OCI-LY3 (cell line): ENCODE results near the gene GNAQ.

Source experiments
- EZH2phosphoT487 ChIP-seq: fragments of 200-600 bp; shearing (Covaris generic); IDR thresholded peaks from 2 replicates; pipeline ENCODE4 v1.6.1; 2018; ENCODE audit warnings: antibody characterized with exemption, mixed run types, low read depth
- TF ChIP-seq, protein P1 (sequence below): fragments of 200-600, 300-600 bp; sonication (generic); IDR thresholded peaks from 2 replicates; pipeline ENCODE4 v1.5.1; 2014; ENCODE audit warnings: antibody characterized with exemption, low read length, low read depth

DNA sequence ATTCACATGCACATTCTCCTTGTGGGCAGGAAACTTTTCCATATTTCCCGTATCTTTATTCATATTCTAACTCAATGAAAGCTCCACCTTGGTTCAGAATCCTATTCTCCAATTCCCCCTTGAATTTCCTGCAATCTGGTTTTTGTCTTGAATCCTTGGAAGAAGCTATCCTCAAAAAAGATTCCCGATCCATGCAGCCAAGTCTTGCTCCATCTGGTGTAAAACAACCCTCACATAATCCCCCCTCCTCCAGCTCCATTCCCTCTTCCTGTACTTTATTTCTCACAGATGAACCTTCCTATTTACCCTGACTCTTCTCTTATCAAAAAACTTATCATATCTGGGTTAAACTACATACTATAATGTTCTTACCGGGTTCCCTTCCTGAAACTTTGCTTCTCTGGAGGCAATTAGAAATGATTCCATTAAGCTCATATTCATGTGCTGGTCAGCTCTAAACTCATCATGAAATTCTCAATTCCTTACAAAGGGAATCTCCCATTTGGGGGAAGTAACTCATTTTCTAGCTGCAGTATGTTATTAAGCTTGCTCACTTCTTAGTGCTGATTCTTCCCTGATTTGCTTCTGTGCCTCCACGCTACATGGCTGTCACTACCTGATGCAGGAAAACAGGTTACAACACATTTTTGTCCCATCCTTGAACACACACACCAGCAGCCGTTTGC is 81.7 kb downstream of the GNAQ start:
- TF ChIP-seq, protein P1, sequence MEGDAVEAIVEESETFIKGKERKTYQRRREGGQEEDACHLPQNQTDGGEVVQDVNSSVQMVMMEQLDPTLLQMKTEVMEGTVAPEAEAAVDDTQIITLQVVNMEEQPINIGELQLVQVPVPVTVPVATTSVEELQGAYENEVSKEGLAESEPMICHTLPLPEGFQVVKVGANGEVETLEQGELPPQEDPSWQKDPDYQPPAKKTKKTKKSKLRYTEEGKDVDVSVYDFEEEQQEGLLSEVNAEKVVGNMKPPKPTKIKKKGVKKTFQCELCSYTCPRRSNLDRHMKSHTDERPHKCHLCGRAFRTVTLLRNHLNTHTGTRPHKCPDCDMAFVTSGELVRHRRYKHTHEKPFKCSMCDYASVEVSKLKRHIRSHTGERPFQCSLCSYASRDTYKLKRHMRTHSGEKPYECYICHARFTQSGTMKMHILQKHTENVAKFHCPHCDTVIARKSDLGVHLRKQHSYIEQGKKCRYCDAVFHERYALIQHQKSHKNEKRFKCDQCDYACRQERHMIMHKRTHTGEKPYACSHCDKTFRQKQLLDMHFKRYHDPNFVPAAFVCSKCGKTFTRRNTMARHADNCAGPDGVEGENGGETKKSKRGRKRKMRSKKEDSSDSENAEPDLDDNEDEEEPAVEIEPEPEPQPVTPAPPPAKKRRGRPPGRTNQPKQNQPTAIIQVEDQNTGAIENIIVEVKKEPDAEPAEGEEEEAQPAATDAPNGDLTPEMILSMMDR, result no peak
- no peak for TF ChIP-seq EZH2phosphoT487
